Measurements from ENCODE around the gene RNF157. TPM values are rescaled to one million over a fixed set of nuclear protein-coding genes. Genes with fewer than 3 reads are reported as not detected.

The RNF157 gene
- total and polyA plus RNA-seq, 2 of the 13 experiments (the other 11 are each of a cell fraction or from before 2014, with no cell fraction given) = 0.44 to 1.5 TPM

- no peak for TF ChIP-seq SRSF9 (IDR thresholded peaks at IDR 0.05; ENCODE audit: borderline replicate concordance, insufficient read depth, low read depth, low read length, poor library complexity, severe bottlenecking)
- TF ChIP-seq SMAD1 (CRISPR knock-in tag; IDR thresholded peaks at IDR 0.05; ENCODE audit: borderline replicate concordance, low read depth) = 0 out of 2 replicates have a peak, but pooled peaks have one; percentile 39
- TF ChIP-seq ZNF737 (CRISPR knock-in tag; IDR thresholded peaks at IDR 0.05; ENCODE audit: borderline replicate concordance) = no peak
- no peak for TF ChIP-seq CAMTA2 (CRISPR knock-in tag; IDR thresholded peaks at IDR 0.05; ENCODE audit: borderline replicate concordance)
- no peak for TF ChIP-seq GTF3A (CRISPR knock-in tag; conservative IDR thresholded peaks at IDR 0.05)
- peak; percentile 61 for TF ChIP-seq ZMYM4 (CRISPR knock-in tag; IDR thresholded peaks at IDR 0.05)
- TF ChIP-seq CENPBD1 (CRISPR knock-in tag; IDR thresholded peaks at IDR 0.05; ENCODE audit: borderline replicate concordance, low read depth) = no peak
- peak; percentile 46; the same call in 1 of the 2 replicates for TF ChIP-seq ZNF451 (CRISPR knock-in tag; IDR thresholded peaks at IDR 0.05)
- no peak for TF ChIP-seq ZBTB25 (CRISPR knock-in tag; IDR thresholded peaks at IDR 0.05)
- no peak for TF ChIP-seq CEBPZ (IDR thresholded peaks at IDR 0.05; ENCODE audit: low read length)
- TF ChIP-seq ZNF318 (CRISPR knock-in tag; IDR thresholded peaks at IDR 0.05) = no peak
- TF ChIP-seq MTERF4 (CRISPR knock-in tag; IDR thresholded peaks at IDR 0.05) = no peak
- TF ChIP-seq ZNF652 (CRISPR knock-in tag; IDR thresholded peaks at IDR 0.05; ENCODE audit: borderline replicate concordance, low read depth) = no peak
Measured at GRCh38 chr17:76132574-76133338, 107.5 kb downstream of the RNF157 start (continued).
